B cell (primary cell): ENCODE results near the gene CIP2A. TPM values are rescaled to one million over a fixed set of nuclear protein-coding genes. Genes with fewer than 3 reads are reported as not detected.
A peak's percentile ranks its signal among the peaks of the same experiment; 100 is the strongest.

Source experiments
- ATAC-seq: fragments of 200-7000 bp; cut with Tn5 transposase; one replicate; pipeline ENCODE4 v1.10.0; 2021; ENCODE audit warnings: low read depth, mild to moderate bottlenecking, moderate number of reproducible peaks, moderate library complexity
- CTCF ChIA-PET: fragments of 350-600 bp; sonication (Branson Sonifier 250); formaldehyde crosslinking; loops from one replicate; lab custom pipeline; 2021; ENCODE audit warnings: antibody characterized with exemption, inconsistent platforms; lab: Charles Lee
- POLR2A ChIA-PET: fragments of 350-600 bp; sonication (Branson Sonifier 250); formaldehyde crosslinking; loops from one replicate; lab custom pipeline; 2021; ENCODE audit warnings: antibody characterized with exemption; lab: Charles Lee
- DNase-seq: peaks from one replicate; pipeline ENCODE4 v3.0.0; 2013
- H2AFZ ChIP-seq: 2 replicates; pipeline ENCODE4 v1.6.1; 2012; ENCODE audit warnings: mild to moderate bottlenecking, low read depth, low read length; ENCODE audit not compliant: insufficient read depth, poor library complexity, severe bottlenecking
- H3K27ac ChIP-seq, 2 donors: 1 replicate in 1 of 2; 2 replicates in 1 of 2; pipeline ENCODE4 v1.5.1; 2012 to 2013; ENCODE audit warnings: low read length in 2 of 2, mild to moderate bottlenecking in 2 of 2, moderate library complexity in 1 of 2
- H3K27me3 ChIP-seq, 4 experiments: fragments of 200-600 bp in 1 of 4; sonication (generic) in 1 of 4; replicated peaks in 1 of 4; 1 replicate in 2 of 4; 2 replicates in 2 of 4; pipeline versions ENCODE4 v1.6.1 to v1.7.0; 2013 to 2016; ENCODE audit warnings: low read length in 3 of 4, mild to moderate bottlenecking in 2 of 4, mixed read lengths in 1 of 4, moderate library complexity in 1 of 4; ENCODE audit not compliant: insufficient read depth in 4 of 4, control insufficient read depth in 3 of 4; ENCODE audit errors: control extremely low read depth in 1 of 4
- H3K36me3 ChIP-seq, 2 experiments: replicated peaks in 1 of 2; 1 replicate in 1 of 2; 2 replicates in 1 of 2; pipeline versions ENCODE4 v1.6.1 to v1.7.1; 2013; ENCODE audit warnings: low read length in 1 of 2; ENCODE audit not compliant: insufficient read depth in 2 of 2, control insufficient read depth in 1 of 2; ENCODE audit errors: control extremely low read depth in 1 of 2, extremely low read depth in 1 of 2
- H3K4me1 ChIP-seq, 2 donors: fragments of 200-600 bp in 1 of 2; sonication (generic) in 1 of 2; 1 replicate in 1 of 2; 2 replicates in 1 of 2; pipeline versions ENCODE4 v1.5.1 to v1.6.1; 2013 to 2017; ENCODE audit warnings: low read length in 2 of 2; ENCODE audit not compliant: control insufficient read depth in 2 of 2, insufficient read depth in 2 of 2
- H3K4me2 ChIP-seq: replicated peaks from 2 replicates; pipeline ENCODE3; 2012; ENCODE audit warnings: mild to moderate bottlenecking, low read depth, low read length; ENCODE audit not compliant: poor library complexity, severe bottlenecking
- H3K4me3 ChIP-seq, 5 experiments: fragments of 200-600 bp in 1 of 5; sonication (generic) in 1 of 5; 1 replicate in 3 of 5; 2 replicates in 2 of 5; pipeline versions ENCODE4 v1.5.1 to v1.7.0; 2011 to 2016; ENCODE audit warnings: low read length in 4 of 5, mild to moderate bottlenecking in 4 of 5, low read depth in 2 of 5, control low read depth in 1 of 5, moderate library complexity in 1 of 5; ENCODE audit not compliant: insufficient read depth in 1 of 5; ENCODE audit errors: control extremely low read depth in 1 of 5, extremely low read depth in 1 of 5
- H3K79me2 ChIP-seq: fragments of 200-600 bp; sonication (generic); one replicate; pipeline ENCODE4 v1.6.0; 2016; ENCODE audit warnings: low read length; ENCODE audit not compliant: control insufficient read depth, insufficient read depth
- H3K9ac ChIP-seq: fragments of 200-600 bp; sonication (generic); 2 replicates; pipeline ENCODE4 v1.6.1; 2017; ENCODE audit warnings: mild to moderate bottlenecking, low read length, moderate library complexity
- H3K9me3 ChIP-seq, 3 donors: one replicate each; pipeline versions ENCODE4 v1.6.1 to v1.7.1; 2013; ENCODE audit warnings: low read length in 2 of 3; ENCODE audit not compliant: control insufficient read depth in 2 of 3, insufficient read depth in 1 of 3; ENCODE audit errors: control extremely low read depth in 1 of 3
- H4K20me1 ChIP-seq: 2 replicates; pipeline ENCODE4 v1.6.0; 2012; ENCODE audit warnings: mild to moderate bottlenecking, low read length; ENCODE audit not compliant: insufficient read depth, control insufficient read depth, poor library complexity, severe bottlenecking
- H3K27ac Mint-ChIP-seq: one replicate; pipeline ENCODE4 v1.8.0; 2021; ENCODE audit warnings: mixed read lengths
- H3K27me3 Mint-ChIP-seq: one replicate; pipeline ENCODE4 v1.8.0; 2021; ENCODE audit warnings: mixed read lengths
- H3K4me1 Mint-ChIP-seq: one replicate; pipeline ENCODE4 v1.8.0; 2021; ENCODE audit warnings: mixed read lengths
- H3K4me3 Mint-ChIP-seq: one replicate; pipeline ENCODE4 v1.8.0; 2021; ENCODE audit warnings: mixed read lengths
- H3K9me3 Mint-ChIP-seq: one replicate; pipeline ENCODE4 v1.8.0; 2022; ENCODE audit warnings: mixed read lengths; ENCODE audit not compliant: insufficient read depth
- EZH2 ChIP-seq: IDR thresholded peaks from 2 replicates; pipeline ENCODE4 v1.6.1; 2012; ENCODE audit warnings: borderline replicate concordance, low read depth, mild to moderate bottlenecking, moderate library complexity, low read length; ENCODE audit not compliant: insufficient read depth, poor library complexity, severe bottlenecking
- WGBS: methylation state at CpG from one replicate; pipeline ENCODE4 v1.1.5; 2013; ENCODE audit warnings: missing lambda C conversion rate; ENCODE audit not compliant: insufficient coverage; 5-methylcytosine and 5-hydroxymethylcytosine counted together
- intact Hi-C: fragments of 100-400 bp; cut with micrococcal nuclease; formaldehyde crosslinking; loops from one replicate; pipeline ENCODE4 v1.10.0; 2022
- polyA plus RNA-seq: library from polyadenylated mRNA; depleted of rRNA; stranded (reverse); fragments of >200 nt; gene quantifications from 2 replicates; pipeline ENCODE4 v1.2.3, GENCODE V29; 2012
- total RNA-seq, 2 donors: library from RNA; stranded (reverse); fragments of 120-200 nt in 1 of 2; gene quantifications; 1 replicate in 1 of 2; 2 replicates in 1 of 2; pipeline versions ENCODE4 v1.2.3 to v1.2.4, GENCODE V29; 2013 to 2022
- TF ChIP-seq, protein P1 (sequence below): fragments of 200-600 bp; IDR thresholded peaks from one replicate; pipeline ENCODE4 v1.8.0; 2022; ENCODE audit warnings: antibody characterized with exemption, mild to moderate bottlenecking

Gene CIP2A
- total and polyA plus RNA-seq, 2 donors (not counting 1 experiment from before 2014, with no cell fraction given) = 2.3 to 11.0 TPM

DNA sequence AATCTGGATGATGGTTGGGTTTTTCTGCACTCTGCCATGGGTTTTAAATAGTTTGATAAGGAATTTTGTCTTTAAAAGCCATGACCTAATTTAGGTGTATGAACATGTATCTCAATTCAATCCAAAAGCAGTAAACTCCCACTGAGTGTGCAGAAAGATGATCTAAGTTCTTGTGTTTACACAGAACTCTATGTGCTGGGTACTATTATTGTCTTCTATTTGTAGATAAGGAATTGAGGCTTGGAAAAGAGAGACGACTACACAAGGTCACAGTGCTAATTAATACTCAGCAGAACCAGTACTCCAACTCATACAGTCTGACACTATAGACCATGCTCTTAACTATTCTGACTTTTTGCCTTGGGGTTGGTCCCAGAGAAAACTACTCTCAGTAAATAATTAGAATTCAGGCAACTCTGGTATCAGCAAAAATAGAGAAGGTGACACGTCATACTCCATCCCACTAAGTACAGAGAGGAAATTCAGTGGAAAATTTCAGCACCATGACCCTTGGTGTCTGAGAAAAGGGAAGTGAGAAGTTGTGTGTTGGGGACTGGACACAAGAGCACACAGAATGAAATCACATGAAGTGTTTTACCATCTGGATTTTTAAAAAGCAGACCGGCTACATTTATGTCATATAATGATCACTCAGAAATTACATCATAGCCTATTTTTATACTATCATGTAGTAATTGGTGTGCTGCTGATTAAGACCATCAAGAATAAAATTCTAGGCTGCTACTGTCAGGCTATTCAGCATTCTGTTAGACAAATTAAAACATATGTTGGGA, 60.6 kb downstream of the CIP2A start:
- POLR2A ChIA-PET = no interaction called here
- H2AFZ ChIP-seq = no peak overlapping the region
- Mint-ChIP-seq H3K27ac (no peak overlapping the region), H3K4me1 (peaks cover 9% of the 10 kb centered on the region), H3K9me3 (no peaks in the 10 kb centered on the region), H3K27me3 (peaks cover 24% of the 10 kb centered on the region), H3K4me3 (no peak overlapping the region)
- no peak overlapping the region for H3K27ac ChIP-seq
- no peak overlapping the region for H3K4me2 ChIP-seq
- no peaks in the 10 kb centered on the region for H4K20me1 ChIP-seq
- no peaks in the 10 kb centered on the region for H3K36me3 ChIP-seq
- DNase-seq (peak; percentile 37), ATAC-seq (peak; percentile 54)
- H3K4me3 ChIP-seq = no peak overlapping the region
- CTCF ChIA-PET = no interaction called here
- H3K4me1 ChIP-seq = peaks cover 2 to 7% of the 10 kb centered on the region in 2 donors
- H3K79me2 ChIP-seq = no peaks in the 10 kb centered on the region
- no peaks in the 10 kb centered on the region for H3K9me3 ChIP-seq
- H3K27me3 ChIP-seq = peaks cover 0 to 4% (median 0%) of the 10 kb centered on the region in 4 experiments
- intact Hi-C loops = no loop called here
- no peak overlapping the region for H3K9ac ChIP-seq
- TF ChIP-seq, protein P1, sequence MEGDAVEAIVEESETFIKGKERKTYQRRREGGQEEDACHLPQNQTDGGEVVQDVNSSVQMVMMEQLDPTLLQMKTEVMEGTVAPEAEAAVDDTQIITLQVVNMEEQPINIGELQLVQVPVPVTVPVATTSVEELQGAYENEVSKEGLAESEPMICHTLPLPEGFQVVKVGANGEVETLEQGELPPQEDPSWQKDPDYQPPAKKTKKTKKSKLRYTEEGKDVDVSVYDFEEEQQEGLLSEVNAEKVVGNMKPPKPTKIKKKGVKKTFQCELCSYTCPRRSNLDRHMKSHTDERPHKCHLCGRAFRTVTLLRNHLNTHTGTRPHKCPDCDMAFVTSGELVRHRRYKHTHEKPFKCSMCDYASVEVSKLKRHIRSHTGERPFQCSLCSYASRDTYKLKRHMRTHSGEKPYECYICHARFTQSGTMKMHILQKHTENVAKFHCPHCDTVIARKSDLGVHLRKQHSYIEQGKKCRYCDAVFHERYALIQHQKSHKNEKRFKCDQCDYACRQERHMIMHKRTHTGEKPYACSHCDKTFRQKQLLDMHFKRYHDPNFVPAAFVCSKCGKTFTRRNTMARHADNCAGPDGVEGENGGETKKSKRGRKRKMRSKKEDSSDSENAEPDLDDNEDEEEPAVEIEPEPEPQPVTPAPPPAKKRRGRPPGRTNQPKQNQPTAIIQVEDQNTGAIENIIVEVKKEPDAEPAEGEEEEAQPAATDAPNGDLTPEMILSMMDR = no peak
- no peak for TF ChIP-seq EZH2
- WGBS = no CpG with 5 or more reads among the region's 3 CpGs

DNA sequence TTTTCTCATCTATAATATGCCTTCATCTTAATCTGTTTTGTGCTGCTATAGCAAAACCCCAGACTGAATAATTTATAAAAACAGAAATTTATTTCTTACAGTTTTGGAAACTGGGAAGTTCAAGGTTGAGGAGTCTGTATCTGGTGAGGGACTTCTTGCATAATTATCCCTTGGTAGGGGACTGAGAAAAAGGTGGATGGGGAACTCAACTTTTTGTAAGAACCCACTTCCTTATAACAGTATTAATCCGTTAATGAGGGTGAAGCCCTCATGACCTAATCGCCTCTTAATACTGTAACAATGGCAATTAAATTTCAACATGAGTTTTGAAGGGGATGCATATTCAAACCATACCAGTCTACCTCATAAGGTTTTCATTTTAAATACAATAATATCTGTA, 61.4 kb downstream of the CIP2A start:
- Histone ChIP-seq H2AFZ (no peak overlapping the region), H3K4me2 (no peak overlapping the region), H4K20me1 (no peaks in the 10 kb centered on the region), H3K9me3 (no peaks in the 10 kb centered on the region), H3K27me3 (peaks cover 0 to 4% (median 0%) of the 10 kb centered on the region in 4 experiments), H3K79me2 (no peaks in the 10 kb centered on the region), H3K9ac (no peak overlapping the region), H3K4me1 (peaks cover 2 to 7% of the 10 kb centered on the region in 2 donors), H3K27ac (no peak overlapping the region), H3K36me3 (no peaks in the 10 kb centered on the region), H3K4me3 (no peak overlapping the region)
- ATAC-seq (no peak), DNase-seq (no peak)
- ChIA-PET CTCF (interaction anchor here (1.0 kb wide), 1 partner anchor 25 kb away, joined by 4 read pairs; no protein-coding TSS in a partner anchor), POLR2A (no interaction called here)
- WGBS = no CpG with 5 or more reads among the region's 2 CpGs
- TF ChIP-seq EZH2 = no peak
- TF ChIP-seq, protein P1 = no peak
- intact Hi-C loops = no loop called here
- Mint-ChIP-seq H3K27ac (no peak overlapping the region), H3K9me3 (no peaks in the 10 kb centered on the region), H3K4me3 (no peak overlapping the region), H3K27me3 (peaks cover 21% of the 10 kb centered on the region), H3K4me1 (peaks cover 9% of the 10 kb centered on the region)
